Superior temporal gyrus (tissue), 1 donor: ENCODE results near the gene DST.

ENCODE experiments used
- DNase-seq: peaks from one replicate; pipeline ENCODE4 v3.0.0-alpha.2; 2016; ENCODE audit errors: extremely low spot score

The DST gene

DNA sequence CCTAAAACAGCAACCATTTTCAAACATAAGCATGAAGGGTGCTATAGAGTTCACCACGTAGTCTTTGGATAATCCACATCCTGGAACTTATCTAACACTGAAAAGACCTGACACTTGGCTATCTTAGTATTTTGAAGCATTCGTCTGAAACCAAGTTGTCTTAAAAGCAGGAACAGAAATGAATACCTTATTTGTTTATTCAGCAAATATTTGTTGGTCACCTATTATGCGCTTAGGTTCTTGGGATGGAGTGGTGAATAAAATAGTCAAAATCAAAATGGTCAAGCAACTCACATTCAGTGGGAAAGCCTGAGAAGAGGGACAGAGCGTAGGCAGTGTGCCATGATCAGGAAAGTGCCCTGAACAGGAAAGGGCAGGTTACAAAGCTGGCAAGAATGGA is 206.9 kb downstream of the DST start:
- DNase-seq = no peak

DNA sequence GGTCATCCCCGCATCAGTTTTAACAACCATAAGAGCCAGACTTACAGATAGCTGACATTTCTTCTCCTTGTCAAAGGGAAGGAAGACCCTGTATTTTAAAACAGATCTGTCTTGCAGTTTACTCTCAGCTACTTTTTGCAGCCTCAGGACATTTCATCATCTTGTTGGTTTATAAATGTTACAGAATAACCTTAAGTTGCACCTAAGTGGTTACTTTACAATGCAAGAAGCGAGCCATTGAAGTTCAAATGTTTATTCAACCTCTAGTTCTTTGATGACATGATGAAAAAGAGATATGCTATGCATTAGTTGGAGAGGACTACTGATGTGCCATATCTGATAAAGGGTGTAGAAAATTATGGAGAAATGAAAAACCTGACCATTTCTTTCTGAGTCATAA is 207.4 kb downstream of the DST start:
- no peak for DNase-seq

DNA sequence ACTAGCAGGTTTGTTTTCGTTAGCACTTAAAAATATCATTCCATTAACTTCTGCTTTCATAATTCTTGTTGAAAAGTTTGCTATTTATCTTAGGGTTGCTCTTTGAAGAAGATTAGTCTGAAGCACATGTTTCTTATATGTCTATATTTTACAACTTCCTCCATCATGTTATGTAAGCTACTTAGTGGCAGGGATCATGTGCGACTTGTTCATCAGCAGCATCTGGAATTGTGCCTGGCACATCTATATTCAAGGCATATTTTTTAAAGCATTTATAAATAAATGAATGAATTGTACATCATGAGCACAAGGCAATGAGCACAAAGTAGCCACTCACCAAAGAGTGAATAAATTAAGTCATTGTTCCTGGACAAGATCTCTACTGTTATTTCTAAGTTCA is 208.1 kb downstream of the DST start:
- no peak for DNase-seq

DNA sequence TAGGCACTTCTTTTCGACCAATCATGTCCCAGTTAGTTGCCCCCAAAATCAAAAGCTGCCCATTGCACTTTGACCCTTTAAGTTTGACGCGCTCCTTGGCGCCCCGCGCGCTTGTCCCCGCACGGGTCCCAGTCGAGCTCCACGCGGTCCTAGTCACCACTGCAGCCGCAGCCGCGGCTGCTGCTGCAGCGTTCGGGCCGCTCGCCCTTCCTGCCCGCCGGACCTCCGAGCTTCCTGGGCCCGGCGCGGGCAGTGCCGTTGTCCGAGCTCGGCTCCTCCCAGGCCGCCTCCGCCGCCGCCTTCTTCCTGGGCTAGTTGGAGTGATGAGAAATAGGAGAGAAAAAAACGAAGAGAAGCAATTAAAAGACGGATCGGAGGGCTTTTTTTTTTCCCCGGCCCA is 209.6 kb downstream of the DST start:
- DNase-seq = no peak

DNA sequence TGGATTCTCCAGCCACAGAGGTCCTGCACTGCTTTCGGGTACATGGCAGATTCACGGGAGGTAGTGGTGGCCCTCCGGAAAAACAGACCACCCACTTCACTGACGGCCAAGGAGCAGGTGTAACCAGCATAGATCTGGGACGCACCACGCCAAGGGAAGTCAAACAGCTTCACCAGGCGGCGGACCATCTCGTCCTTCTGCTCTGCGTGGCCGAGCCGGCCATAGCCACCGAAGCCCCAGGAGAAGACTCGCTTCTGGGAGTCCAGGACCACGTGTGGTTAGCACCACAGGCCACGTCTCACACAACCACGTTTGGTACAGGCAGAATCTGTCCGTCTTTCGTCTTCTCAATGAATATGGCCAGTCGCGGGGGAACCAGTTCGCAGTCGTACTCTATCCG is 210.5 kb downstream of the DST start:
- no peak for DNase-seq

DNA sequence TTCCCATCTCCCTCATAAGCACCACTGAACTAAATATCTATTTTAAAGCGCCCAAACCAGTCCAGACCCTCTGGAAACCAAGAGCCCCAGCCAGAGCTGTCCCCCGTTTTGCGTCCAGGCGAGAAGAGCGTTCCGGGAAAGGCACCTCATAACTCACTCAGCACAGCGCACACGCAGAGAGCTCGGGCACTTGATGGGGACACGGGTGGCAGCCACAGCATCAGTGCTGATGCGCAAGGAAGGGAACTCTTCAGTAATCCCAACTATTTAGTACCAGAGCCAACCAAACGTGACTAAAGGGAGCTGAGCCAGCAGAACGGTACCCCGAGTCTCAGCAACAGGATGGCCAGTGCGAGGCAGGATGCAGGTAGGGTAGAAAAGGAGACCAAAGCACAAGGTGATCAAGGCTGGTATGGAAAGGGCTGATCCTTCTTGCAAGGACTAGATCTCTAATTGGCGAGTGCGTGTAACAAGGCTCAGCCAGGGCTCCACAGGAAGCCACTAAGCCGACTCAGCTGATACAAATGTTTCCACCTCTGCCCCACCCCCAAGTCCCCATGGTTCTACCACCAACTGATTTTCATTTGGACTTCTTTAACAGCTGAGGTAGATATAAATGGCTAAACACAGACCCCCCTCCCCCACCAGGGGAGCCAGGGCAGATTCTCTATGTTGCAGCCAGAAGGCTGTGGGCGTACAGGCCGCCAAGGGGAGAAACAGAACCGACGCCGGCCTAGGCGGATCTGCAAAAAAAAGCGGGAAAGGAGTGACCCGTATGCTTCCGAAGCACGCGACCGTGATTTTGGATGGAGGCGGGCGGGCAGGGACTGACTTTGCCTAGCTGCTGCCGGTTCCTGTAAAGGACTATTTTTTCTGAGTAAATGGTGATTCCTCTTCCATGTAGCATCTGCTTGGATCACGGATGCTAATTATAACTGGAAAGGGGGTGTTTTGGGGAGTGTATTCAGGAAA is 211.8 kb downstream of the DST start:
- DNase-seq = no peak

DNA sequence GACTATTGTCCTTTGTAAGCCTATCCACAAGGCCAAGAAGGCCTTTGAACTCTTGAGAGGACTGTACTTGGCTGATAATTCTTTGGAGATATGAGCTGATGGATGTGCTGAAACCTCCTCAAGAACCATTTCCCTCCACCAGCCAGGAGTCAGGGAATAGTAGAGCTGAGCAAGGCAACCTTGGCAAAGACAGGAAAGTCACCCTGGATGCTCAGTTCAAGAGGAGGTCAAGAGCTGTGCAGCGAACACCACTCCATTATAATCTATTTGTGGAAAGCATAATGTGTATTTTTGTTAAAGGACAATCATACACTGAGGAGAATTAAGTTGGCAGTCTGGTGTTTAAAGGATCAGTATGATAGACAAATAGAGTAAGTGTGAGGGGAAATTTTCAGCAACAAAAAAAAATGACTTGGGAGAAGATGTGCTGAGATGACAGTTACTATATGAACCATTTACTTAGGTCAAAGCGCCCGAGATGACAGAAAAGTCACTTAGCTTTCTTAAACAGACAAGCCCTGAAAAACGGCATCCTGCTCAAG is 218.1 kb downstream of the DST start:
- no peak for DNase-seq

DNA sequence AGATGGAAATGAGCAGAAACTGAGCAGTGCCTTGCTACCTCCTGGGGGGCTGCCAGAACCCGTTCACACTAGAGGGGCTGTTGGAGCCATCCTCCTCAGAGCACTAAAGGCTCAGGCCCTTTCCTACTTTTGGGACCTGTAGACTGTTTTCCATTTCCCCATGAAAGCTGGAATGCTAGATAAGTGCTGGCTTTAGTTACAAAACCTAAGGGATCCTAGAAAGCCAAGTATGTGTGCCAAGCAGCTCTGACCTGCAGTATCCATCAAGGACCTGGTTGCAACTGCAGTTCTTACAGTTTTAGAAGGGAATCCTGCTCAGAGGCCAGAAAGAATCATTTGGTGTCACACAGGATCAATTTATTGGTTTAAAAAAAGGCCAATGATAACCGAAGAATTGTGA is 218.6 kb downstream of the DST start:
- no peak for DNase-seq

DNA sequence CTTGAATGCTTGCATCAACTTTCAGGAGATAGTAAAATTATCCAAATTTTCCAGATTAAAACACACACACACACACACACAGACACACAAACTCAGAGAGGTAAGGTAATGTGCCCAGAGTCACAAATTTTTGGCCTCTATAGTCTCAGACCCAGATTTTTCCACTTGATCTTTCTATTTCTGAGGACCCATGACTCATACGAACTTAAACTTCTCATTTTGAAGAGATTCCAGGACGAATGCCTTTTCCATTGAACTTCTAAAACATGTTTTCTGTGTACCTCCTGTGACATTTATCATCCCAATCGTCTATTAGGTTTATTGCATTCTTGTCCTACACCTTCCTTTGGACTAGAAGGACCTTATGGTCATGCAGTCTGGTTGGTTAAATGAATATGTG is 222.4 kb downstream of the DST start:
- no peak for DNase-seq

DNA sequence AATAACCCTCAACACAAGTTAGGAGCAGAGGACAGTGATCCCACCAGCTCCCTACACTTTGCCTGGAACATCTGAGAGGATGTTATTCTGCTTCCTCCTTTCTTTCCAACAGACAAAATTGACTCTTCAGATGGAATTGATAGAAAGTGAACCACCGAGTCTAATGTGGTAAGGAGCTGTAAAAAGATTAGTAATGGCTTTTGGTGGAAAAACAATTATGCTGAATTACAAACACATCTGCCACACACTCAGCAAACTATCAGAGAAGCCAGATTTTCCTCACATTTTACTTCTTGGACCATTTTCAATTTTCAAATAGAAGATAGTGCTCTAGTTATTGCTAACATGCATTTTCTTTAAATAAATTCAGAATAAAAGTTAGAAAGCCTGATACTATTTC is 223.5 kb downstream of the DST start:
- DNase-seq = no peak

DNA sequence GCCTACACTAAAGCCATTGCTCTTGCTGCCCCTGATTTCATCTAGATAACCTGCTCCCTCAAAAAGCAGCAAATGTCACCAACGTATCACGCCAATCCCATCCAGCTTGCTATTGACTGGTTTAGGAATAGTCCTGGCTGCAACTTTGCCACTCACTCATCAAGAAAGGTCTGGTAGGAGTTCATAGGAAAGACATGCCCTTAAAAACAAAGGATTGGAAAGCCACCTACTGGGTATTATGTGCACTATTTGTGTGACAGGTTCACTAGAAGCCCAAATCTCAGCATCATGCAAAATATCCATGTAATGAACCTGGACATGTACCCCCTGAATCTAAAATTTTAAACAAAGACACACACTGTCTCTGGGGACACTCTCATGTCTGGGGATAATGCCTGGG is 224.9 kb downstream of the DST start:
- DNase-seq = no peak

DNA sequence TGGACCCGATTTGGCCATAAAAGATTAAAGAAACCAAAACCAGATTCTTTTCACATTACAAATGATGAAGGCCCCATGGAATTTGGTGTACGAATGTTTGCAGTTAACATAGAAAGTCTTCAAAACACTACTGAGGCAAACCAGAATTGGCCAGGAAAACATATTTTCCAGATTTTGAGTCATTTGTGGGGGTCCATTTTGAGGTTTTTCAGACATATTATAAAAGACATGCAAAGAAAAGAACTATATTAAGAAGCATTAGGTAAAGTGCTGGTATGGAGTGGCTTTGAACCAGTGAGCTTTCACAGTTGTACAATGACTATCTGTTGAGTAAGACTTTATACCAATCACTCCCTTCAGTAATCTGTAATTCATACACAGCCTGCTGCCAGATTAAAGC is 226.4 kb downstream of the DST start:
- DNase-seq = no peak

DNA sequence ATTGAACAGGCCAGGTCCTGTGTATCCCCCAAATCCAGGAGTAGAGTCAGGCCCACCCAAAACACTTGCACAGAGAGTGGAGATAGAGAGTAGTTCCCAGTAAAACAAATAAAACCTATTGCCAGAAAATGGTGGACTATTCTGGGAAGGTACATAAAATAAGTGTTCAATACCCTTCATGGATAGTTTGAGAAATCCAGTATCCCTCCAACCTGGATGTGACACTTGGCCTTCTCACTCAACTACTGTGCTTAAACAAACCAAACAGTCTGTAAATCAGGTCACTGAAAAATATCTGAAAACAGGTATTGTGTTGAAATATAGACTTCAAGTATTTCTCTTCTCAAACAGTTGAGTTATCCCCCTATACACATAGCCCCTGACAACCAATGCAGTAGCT is 233.7 kb downstream of the DST start:
- no peak for DNase-seq
